GM18520 (cell line): ENCODE data around the gene PPM1M.
A peak's percentile ranks its signal among the peaks of the same experiment; 100 is the strongest.

Source experiments
- ATAC-seq: cut with Tn5 transposase; IDR thresholded peaks from one replicate; pipeline ENCODE4 v1.9.1; 2021; ENCODE audit not compliant: unreplicated experiment

Gene PPM1M, protein sequence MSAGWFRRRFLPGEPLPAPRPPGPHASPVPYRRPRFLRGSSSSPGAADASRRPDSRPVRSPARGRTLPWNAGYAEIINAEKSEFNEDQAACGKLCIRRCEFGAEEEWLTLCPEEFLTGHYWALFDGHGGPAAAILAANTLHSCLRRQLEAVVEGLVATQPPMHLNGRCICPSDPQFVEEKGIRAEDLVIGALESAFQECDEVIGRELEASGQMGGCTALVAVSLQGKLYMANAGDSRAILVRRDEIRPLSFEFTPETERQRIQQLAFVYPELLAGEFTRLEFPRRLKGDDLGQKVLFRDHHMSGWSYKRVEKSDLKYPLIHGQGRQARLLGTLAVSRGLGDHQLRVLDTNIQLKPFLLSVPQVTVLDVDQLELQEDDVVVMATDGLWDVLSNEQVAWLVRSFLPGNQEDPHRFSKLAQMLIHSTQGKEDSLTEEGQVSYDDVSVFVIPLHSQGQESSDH

DNA sequence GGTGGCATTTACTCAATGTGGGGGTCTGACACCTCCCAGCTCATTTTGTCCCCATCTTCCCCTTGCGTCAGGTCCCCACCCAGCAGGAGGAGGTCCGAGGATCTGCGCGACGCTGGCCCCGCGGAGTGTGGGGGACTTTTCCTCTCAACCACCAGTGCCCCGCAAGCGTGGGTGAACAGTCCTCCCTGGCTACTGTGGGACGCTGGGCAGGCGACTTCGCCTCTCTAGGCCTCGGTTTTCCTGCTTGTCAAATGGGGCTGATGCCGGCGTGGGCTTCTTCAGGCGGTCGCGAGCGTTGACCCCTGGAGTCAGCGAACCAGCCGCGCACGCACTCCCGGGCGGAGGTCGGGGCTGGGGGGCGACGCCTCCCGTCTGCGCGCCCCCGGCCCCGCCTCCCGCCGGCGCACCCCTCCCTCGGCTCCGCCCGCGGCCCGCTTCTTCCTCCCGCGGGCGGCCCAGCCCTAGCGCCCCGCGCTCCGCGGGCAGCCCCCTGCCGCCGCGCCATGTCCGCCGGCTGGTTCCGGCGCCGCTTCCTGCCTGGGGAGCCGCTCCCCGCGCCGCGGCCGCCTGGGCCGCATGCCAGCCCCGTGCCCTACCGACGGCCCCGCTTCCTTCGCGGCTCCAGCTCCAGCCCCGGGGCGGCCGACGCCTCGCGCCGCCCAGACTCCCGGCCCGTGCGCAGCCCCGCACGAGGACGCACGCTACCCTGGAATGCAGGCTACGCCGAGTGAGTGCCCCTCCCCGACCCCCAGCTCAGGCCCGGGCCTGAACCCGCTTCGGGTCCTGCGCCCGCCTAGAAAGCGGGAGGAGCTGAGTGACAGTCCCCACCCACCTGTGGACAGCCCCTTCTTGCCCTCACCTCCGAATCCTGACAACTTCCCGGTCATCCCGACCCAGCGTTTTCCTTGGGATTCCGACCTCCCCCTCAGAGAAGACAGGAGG lies at the start of gene PPM1M:
TSS of gene PPM1M (plus strand) at position 438 of the 942 bp plus-strand sequence. CDS start at position 504, 66 bp downstream.
- no peak for ATAC-seq

DNA sequence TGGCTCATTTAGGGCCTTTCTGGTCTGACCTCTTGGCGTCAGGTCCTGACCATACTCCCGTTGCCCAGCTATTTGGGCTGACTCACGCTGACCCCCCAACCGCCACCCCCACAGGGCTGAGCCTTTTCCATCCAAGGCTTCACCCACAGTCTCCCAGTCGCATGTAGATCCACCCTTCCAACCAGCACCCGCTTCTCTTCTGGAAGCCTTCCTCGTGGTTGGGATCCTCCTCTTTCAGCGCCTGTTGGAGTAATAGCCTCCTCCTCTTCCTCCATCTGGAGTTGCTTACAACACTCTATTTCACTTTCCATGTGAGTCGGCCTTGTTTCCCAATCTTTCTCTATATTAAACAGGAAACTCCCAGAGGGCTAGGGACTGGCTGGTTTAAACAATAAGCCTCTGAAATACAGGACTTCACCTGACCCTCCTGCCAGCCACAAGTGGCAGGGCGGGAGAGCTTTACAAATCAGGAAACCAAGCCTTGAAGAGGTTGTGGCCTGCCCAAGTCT lies 49.7 kb upstream of the PPM1M start:
- no peak for ATAC-seq

DNA sequence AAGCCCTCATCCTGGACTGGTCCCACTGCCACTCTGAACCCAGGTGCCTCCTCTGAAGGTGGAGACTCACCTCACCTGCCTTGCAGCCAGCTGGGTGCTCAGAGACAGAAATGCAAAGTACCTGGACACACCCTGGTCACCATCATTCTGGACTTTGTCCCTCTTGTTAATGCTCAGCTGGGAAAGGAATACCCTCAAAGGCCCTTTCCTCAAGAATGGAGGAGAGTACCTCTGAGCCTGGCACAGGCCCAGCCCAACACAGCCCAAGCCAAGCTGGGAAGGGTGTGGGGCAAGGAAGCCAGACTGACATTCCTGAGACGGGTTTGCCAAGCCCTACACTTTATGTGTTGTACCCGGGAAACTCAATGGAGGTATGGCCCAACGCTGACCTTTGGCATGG lies 48.6 kb upstream of the PPM1M start:
- ATAC-seq = no peak

DNA sequence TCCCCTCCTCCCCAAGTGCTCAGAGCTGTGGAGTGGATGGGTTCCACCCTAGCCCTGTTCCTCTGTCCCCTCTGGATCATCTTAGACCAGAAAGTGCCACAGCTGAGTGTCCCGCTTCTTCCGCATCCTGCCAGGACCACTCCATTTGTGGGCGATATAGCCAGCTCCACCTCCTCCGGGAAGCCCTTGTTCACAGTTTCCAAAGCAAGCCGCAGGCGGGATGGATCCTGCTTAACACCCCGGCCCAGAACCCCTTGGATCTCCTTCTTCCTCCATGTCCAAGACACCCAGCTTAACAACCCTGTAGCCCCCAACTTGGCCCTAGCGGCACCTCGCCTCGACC lies 48.1 kb upstream of the PPM1M start:
- no peak for ATAC-seq

DNA sequence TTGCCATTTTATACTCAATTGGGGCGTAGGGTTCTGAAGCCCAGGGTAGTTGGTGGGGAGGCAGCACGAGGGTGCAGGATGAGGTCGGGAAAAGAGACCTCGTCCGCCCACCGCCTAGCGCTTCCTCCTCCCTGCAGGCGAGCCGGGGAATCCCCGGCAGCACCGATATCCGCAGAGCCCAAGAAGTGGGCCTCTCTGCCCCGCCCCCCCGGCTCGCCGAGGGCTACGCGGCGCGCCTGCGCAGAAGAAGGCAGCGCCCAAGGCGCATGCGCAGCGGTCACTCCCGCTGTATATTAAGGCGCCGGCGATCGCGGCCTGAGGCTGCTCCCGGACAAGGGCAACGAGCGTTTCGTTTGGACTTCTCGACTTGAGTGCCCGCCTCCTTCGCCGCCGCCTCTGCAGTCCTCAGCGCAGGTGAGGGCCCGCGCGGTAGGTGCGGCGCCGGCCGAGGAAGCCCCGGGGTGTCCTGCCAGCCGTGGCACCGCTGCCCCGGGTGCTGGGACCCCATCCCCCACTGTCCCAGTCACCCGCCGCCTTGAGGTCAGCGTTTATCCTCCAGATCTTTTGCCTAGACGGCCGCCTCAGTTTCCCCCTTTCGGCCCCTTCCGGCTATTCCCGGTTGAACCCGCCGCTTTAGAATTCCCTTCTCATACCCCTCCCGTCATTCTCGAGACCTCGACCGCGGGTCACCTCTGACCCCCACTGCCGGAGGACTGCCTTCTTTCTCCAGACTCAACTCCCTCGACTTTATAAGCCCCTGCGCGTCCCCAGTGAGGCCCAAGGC lies 47.5 kb upstream of the PPM1M start, which contains the start of gene ALAS1:
TSS of gene ALAS1 (plus strand) at position 319 of the 784 bp plus-strand sequence. CDS start 1,082 bp downstream, outside the sequence.
- peak; percentile 72 for ATAC-seq

DNA sequence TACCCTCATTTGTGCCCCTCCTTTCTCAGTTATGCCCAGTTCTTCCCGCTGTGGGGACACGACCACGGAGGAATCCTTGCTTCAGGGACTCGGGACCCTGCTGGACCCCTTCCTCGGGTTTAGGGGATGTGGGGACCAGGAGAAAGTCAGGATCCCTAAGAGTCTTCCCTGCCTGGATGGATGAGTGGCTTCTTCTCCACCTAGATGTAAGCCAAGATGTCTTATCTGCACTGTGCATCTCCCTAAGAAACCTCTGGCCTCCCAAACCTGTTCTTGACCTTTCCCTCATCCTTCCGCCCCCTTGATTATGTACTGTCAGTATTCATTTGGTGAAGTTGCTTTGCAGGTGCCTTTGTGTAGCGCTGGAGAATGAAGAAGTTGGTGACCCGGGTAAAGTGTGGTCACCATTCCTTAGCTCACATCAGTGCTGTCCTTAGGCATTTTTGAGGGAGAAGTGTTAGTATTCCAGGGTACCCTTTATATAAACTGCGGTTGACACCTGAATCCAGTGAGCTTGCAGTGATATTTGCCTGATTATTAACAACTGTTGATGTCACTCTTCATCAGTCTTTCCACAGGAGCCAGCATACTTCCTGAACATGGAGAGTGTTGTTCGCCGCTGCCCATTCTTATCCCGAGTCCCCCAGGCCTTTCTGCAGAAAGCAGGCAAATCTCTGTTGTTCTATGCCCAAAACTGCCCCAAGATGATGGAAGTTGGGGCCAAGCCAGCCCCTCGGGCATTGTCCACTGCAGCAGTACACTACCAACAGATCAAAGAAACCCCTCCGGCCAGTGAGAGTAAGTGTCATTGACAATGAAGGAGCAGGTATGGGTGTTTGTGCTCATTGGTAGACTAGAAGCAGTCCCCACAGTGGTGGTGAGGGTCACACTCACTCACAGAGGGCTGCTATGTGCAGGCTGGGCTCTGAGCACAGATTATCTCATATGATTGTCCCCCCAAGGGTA lies 46.6 kb upstream of the PPM1M start:
- ATAC-seq = no peak

DNA sequence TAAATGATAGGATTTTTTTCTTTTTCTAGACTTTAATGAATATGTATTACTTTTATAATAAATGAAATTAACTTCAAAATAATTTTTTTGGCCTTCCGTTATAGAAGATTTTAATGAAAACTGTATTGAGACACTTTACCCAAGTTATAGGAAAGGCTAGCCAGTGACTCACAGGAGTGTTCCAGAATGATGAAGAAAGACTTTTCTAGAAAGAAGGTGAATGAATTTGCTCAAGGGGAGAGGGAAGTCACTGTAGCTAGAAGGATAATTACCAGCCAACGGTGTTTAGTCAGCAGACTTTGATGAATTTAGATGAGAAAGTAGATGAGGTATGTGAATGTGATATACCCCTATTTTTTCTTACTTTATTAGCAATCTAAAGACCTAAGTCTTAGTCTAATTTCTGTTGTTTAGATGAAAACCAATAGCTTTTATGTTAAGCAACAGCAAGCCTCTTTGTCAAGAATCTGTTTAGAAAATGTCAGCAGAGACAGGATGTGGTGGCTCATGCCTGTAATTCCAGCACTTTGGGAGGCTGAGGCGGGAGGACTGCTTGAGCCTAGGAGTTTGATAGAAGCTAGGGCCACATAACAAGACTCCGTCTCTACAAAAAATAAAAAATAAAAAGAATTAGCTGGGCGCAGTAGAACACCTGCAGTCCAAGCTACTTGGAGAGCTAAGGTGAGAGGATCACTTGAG lies 44.4 kb upstream of the PPM1M start:
- no peak for ATAC-seq

DNA sequence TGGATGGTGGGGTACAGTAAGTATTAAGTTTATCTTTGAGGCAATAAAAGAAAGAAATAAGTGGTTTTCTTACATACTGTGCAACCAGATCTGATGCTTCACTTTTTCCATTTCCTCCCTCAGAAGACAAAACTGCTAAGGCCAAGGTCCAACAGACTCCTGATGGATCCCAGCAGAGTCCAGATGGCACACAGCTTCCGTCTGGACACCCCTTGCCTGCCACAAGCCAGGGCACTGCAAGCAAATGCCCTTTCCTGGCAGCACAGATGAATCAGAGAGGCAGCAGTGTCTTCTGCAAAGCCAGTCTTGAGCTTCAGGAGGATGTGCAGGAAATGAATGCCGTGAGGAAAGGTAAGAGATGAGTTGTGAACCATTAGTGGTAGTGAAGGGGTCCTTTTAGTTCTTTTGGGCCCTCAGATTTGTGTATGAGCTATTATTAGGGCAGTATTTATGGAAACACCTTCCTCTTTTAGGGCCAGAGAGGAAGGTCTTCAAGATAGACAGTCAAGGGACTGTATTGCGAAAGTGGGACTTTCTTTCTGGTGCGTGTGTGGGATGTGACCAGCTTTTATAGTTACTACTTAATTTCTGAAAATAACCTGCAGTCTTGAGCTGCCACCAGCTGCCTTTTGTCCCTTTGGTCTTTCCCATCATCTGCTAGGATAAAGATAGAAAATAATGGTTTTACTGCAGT lies 43.0 kb upstream of the PPM1M start:
- ATAC-seq = no peak

DNA sequence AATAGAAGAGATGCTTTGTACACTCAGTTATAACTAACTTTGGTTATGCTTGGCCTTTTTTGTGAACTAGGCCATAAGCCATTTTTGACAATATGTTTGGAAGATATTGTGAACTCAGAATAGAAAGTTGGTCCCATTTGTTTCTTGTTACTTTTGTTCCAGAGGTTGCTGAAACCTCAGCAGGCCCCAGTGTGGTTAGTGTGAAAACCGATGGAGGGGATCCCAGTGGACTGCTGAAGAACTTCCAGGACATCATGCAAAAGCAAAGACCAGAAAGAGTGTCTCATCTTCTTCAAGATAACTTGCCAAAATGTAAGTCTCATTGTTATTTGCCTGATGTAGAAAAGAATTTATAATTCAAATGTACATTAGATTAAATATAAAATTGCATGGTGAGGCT lies 41.9 kb upstream of the PPM1M start:
- ATAC-seq = no peak

DNA sequence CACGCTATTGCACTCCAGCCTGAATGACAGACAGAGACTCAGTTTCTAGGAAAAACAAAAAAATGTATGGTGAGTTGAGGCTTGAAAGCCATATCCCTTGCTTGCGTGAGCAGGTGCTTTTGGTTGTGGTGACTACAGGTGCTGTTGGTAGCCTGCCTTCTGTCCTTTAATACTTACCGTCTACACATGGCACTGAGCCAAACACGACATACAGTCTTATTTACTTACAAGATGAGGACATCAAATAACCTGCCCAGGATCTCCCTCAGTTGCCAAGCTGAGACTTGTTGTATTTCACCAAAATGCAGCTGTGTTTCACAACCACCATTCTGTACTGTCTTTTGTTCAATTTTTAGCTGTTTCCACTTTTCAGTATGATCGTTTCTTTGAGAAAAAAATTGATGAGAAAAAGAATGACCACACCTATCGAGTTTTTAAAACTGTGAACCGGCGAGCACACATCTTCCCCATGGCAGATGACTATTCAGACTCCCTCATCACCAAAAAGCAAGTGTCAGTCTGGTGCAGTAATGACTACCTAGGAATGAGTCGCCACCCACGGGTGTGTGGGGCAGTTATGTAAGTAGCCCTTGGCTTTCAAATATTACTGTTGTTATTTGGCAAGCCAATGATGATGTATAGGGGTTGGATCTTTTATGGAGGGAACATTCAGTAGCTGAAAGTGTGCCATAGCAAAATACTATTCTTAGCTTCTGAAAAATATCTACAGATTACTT lies 41.1 kb upstream of the PPM1M start:
- no peak for ATAC-seq

DNA sequence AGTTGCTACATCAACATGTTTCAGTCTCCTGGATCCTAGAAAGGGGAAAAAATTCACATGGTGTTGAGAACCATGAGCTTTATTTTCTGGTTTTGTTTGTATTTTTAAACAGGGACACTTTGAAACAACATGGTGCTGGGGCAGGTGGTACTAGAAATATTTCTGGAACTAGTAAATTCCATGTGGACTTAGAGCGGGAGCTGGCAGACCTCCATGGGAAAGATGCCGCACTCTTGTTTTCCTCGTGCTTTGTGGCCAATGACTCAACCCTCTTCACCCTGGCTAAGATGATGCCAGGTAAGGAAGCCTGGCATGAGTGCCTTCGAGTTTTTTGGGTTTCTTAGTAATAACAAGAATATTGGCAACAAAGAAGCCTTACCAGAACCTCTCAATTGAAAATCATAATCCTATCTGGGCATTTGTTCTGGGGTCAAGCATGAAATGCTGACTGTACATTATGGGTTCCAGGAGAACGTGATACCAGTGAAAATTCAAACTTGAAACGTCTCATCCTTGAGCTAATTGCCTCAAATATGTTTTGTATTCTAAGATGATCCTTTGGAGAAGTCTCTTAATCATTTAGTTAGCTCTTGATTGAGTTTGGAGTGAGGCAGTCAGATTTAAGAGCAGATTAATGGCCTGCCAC lies 39.7 kb upstream of the PPM1M start:
- ATAC-seq = no peak

DNA sequence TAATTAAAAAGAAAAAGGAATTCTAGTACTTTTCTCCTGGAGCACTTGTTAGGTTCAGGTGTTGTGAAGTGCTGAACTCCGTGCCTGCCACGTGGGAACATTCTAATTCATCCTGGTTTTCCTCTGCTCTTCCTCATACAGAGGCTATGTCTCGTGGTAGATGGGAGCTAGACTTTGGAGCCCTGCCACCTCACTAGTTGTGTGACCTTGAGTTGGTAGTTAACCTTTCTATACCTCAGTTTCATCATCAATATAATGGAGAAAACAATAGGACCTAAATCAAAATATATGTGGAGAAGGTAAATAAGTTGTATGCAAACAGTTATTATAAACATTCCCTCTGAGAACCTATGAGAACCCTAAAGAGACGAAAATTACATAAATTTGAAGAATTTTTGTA lies 37.0 kb upstream of the PPM1M start:
- ATAC-seq = no peak

DNA sequence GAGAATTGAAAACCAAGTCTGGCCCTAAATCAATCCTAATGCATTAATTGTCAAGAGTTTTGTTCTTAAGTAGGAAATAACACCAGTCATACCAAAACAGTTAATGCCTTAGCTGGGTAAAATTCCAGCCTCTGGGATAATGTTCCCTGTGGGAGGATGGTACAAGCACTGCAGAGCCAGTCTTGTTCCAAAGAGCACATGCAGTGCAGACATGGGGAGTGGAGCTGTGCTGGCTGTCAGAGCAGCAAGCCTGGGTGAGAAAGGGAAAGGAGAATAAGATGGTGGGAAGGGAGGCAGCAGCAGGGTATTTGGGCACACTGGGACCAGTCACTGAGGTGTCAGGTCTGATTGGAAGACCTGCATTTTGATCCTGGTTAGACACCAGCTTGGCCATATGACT lies 35.5 kb upstream of the PPM1M start:
- no peak for ATAC-seq

DNA sequence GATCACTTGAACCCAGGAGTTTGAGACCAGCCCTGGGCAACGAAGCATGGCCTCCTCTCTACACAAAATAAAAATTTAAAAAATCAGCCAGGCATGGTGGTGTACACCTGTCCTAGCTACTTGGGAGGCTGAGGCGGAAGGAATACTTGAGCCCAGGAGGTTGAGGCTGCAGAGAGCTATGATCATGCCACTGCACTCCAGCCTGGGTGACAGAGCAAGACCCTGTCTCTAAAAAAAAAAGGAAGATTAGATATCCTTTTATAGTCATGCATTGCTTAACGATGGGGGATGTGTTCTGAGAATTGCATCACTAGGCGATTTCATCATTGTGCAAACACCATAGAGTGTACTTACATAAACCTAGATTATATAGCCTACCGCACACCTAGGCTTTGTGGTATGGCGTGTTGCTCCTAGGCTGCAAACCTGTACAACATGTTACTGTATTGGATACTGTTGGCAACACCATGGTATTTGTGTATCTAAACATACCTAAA lies 35.0 kb upstream of the PPM1M start:
- no peak for ATAC-seq

DNA sequence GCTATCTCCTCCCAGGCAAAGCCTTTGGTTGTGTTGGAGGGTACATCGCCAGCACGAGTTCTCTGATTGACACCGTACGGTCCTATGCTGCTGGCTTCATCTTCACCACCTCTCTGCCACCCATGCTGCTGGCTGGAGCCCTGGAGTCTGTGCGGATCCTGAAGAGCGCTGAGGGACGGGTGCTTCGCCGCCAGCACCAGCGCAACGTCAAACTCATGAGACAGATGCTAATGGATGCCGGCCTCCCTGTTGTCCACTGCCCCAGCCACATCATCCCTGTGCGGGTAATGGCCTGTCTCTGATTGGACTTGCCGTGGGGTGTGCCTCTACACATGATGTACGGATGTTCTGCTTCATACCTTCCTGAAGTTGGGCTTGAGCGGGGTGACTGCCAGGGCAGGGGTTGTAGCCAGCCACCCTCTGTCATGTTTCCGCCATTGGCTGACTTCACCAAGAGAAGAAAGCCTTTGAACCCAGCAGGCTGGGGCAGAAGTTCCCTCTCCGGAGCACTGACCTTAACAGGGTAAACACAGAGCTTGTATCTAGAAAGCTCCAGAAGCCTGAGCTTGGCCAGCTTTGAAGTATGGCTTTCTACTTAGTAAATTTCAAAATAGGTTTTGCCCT lies 34.2 kb upstream of the PPM1M start:
- no peak for ATAC-seq

DNA sequence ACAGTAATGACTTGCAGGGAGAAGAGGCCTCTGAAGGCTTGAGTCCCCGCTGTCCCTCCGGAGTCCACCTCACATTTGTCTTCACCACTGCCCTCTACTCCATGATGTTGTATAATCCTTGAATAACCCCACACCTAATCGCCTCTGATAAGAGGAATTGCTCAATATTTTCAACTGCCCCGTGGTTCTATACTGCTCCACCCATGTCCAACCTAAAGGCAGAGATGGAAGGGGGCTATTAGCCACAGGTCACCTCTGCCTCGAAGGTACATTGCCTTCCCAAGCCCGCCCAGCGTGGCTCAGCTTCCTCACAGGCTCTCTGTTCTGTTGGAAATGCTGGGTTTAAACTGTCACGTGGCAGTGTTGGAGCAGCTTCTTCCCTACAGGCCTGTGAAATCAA lies 32.6 kb upstream of the PPM1M start:
- ATAC-seq = no peak

DNA sequence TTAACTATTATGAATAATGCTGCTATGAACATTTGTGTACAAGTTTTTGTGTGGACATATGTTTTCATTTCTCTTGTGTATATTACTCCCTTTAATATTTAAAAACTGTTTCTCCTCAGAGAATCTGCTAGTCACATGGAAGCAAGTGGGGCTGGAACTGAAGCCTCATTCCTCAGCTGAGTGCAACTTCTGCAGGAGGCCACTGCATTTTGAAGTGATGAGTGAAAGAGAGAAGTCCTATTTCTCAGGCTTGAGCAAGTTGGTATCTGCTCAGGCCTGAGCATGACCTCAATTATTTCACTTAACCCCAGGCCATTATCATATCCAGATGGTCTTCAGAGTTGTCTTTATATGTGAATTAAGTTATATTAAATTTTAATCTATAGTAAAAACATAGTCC lies 31.7 kb upstream of the PPM1M start:
- ATAC-seq = no peak
